H1 (cell line): Measurements from ENCODE around the gene PPARGC1A. TPM values are rescaled to one million over a fixed set of nuclear protein-coding genes. Genes with fewer than 3 reads are reported as not detected.

Source experiments
- BRCA1 ChIP-seq: IDR thresholded peaks from 2 replicates; pipeline ENCODE4 v1.6.1; 2012; ENCODE audit warnings: low read depth, low read length, improper control_type of control experiment
- CEBPB ChIP-seq: IDR thresholded peaks from 2 replicates; pipeline ENCODE4 v1.6.1; 2012; ENCODE audit warnings: low read depth, low read length
- CHD7 ChIP-seq: fragments of 300-600 bp; sonication (generic); IDR thresholded peaks from 2 replicates; pipeline ENCODE4 v1.7.1; 2012; ENCODE audit warnings: low read length, moderate library complexity, mild to moderate bottlenecking, inconsistent platforms; ENCODE audit not compliant: insufficient replicate concordance
- RAD21 ChIP-seq, 2 experiments: IDR thresholded peaks in 1 of 2; conservative IDR thresholded peaks in 1 of 2; 2 replicates each; pipeline ENCODE4 v1.6.1; 2011; ENCODE audit warnings: low read depth in 2 of 2, low read length in 2 of 2, improper control_type of control experiment in 1 of 2, inconsistent platforms in 1 of 2, mild to moderate bottlenecking in 1 of 2, moderate library complexity in 1 of 2
- SAP30 ChIP-seq: fragments of 300-600 bp; sonication (generic); IDR thresholded peaks from 2 replicates; pipeline ENCODE4 v1.7.1; 2012; ENCODE audit warnings: low read length, moderate library complexity, mild to moderate bottlenecking, inconsistent platforms; ENCODE audit not compliant: insufficient read depth, insufficient replicate concordance
- SP1 ChIP-seq: IDR thresholded peaks from 2 replicates; pipeline ENCODE4 v1.6.1; 2011; ENCODE audit warnings: low read depth, low read length
- TAF7 ChIP-seq: optimal IDR thresholded peaks from 2 replicates; pipeline ENCODE3; 2011; ENCODE audit warnings: low read depth, mild to moderate bottlenecking, inconsistent platforms, low read length, moderate library complexity, borderline replicate concordance
- TEAD4 ChIP-seq: IDR thresholded peaks from 2 replicates; pipeline ENCODE4 v1.6.1; 2012; ENCODE audit warnings: low read depth, low read length, inconsistent platforms, mixed read lengths
- polyA plus RNA-seq, 7 experiments: library from polyadenylated mRNA; depleted of rRNA in 3 of 7; stranded (reverse) in 5 of 7; unstranded in 2 of 7; fragments of >200 nt in 5 of 7; fragments of 200-250 nt in 2 of 7; gene quantifications; 1 replicate in 5 of 7; 2 replicates in 1 of 7; 4 replicates in 1 of 7; pipeline versions ENCODE4 v1.2.1 to v1.2.3, GENCODE V29; 2011 to 2013; ENCODE audit warnings: missing spikeins in 2 of 7, mixed read lengths in 2 of 7
- total RNA-seq: library from RNA; stranded (reverse); fragmentation: NEBNext Ultra II Directional; extraction: Animal tissue kit (Norgen Biotek cat#: 25700); gene quantifications from 2 replicates; pipeline ENCODE4 v1.2.1, GENCODE V29; 2021
- TF ChIP-seq, protein P1 (sequence below), 3 experiments: IDR thresholded peaks; 1 replicate in 2 of 3; 2 replicates in 1 of 3; pipeline versions ENCODE4 v1.5.1 to v1.6.1; 2011; ENCODE audit warnings: low read length in 3 of 3, mild to moderate bottlenecking in 3 of 3, inconsistent platforms in 2 of 3, low read depth in 1 of 3, moderate library complexity in 1 of 3; ENCODE audit not compliant: insufficient read depth in 1 of 3; ENCODE audit errors: control extremely low read depth in 1 of 3

PPARGC1A gene
- total and polyA plus RNA-seq, 2 of the 8 experiments (the other 6 are each of a cell fraction or from before 2014, with no cell fraction given) = 0.54 to 1.4 TPM

DNA sequence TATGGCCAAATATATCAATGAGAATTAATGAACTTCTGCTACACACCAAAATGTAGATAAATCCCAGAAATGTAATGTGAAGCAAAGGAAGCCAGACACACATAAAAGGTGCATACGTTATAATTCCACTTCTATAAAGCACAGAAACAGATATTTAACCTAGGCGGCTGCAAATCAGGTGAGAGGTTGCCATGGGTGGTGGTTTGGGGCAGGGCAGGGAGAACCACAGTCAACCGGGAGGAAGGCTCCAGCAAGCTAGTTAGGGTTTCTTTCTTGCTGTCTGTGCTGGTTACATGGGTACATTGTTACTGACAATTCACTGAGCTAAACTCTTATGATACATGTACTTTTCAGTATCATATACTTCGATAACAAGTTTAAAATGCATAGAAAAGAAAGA, 9.7 kb upstream of the PPARGC1A start (continued):
- TF ChIP-seq CHD7 = no peak
- no peak for TF ChIP-seq TAF7
- no peak for TF ChIP-seq TEAD4
- TF ChIP-seq, protein P1, sequence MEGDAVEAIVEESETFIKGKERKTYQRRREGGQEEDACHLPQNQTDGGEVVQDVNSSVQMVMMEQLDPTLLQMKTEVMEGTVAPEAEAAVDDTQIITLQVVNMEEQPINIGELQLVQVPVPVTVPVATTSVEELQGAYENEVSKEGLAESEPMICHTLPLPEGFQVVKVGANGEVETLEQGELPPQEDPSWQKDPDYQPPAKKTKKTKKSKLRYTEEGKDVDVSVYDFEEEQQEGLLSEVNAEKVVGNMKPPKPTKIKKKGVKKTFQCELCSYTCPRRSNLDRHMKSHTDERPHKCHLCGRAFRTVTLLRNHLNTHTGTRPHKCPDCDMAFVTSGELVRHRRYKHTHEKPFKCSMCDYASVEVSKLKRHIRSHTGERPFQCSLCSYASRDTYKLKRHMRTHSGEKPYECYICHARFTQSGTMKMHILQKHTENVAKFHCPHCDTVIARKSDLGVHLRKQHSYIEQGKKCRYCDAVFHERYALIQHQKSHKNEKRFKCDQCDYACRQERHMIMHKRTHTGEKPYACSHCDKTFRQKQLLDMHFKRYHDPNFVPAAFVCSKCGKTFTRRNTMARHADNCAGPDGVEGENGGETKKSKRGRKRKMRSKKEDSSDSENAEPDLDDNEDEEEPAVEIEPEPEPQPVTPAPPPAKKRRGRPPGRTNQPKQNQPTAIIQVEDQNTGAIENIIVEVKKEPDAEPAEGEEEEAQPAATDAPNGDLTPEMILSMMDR (IDR thresholded peaks at IDR 0.05; ENCODE audit: control extremely low read depth in 1 of 3, insufficient read depth in 1 of 3, low read depth in 1 of 3, low read length in 3 of 3) = no peak
- no peak for TF ChIP-seq RAD21 (IDR thresholded peaks at IDR 0.05 in 1 of 2, conservative IDR thresholded peaks at IDR 0.05 in 1 of 2; ENCODE audit: low read depth in 2 of 2, low read length in 2 of 2)
- no peak for TF ChIP-seq SP1
- no peak for TF ChIP-seq SAP30
- TF ChIP-seq BRCA1 = no peak
- no peak for TF ChIP-seq CEBPB
